GM12891 (cell line): ENCODE measurements around the gene LGR5.

Experiments
- POLR2A ChIP-seq: IDR thresholded peaks from 2 replicates; pipeline ENCODE4 v1.6.1; 2011; ENCODE audit warnings: low read depth, low read length, control low read depth
- POLR2AphosphoS5 ChIP-seq: IDR thresholded peaks from 2 replicates; pipeline ENCODE4 v1.6.1; 2011; ENCODE audit warnings: low read depth, low read length, control low read depth
- TAF1 ChIP-seq: IDR thresholded peaks from 2 replicates; pipeline ENCODE4 v1.6.1; 2011; ENCODE audit warnings: low read depth, low read length, control low read depth

DNA sequence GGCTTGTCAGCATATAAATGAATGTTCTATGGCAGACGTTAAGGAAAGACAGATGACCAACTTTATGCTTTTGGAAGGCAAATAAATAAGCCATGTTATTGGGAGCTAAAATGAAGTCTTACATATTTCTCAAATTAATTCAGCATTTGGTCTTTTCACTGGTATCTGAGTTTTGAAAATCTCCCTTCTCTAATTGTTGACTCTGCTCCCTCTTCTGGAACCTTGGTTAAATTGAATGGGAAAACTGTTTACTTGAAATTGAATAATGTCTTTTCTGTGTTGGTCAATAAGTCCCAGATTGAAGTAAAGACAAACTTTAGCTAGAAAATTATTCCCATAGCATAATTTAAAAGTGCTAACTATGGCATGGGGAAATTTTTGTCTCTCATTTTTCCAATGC lies 38.7 kb downstream of the LGR5 start:
- TF ChIP-seq POLR2A (no peak), TAF1 (no peak), POLR2AphosphoS5 (no peak)
